SK-N-SH (cell line): ENCODE data around the gene PTPRF. TPM values are rescaled to one million over a fixed set of nuclear protein-coding genes. Genes with fewer than 3 reads are reported as not detected.

Experiments
- CTCF ChIA-PET: fragments of 300-600, 350-600 bp; formaldehyde crosslinking; extraction: SDS; loops from one replicate; lab custom pipeline; 2021; lab: Yijun Ruan, JAX
- POLR2A ChIA-PET: fragments of 350-600 bp; sonication (Branson Sonifier 250); formaldehyde crosslinking; extraction: SDS; loops from one replicate; lab custom pipeline; 2020; ENCODE audit warnings: antibody characterized with exemption, inconsistent platforms; lab: Yijun Ruan, JAX
- DNase-seq: peaks from one replicate; pipeline ENCODE4 v3.0.0; 2012
- H2AFZ ChIP-seq: fragments of 200-600 bp; sonication (generic); 2 replicates; pipeline ENCODE4 v1.8.1; 2016; ENCODE audit warnings: antibody characterized with exemption, mild to moderate bottlenecking, low read depth
- H3F3A ChIP-seq: fragments of 200-600 bp; sonication (generic); replicated peaks from 2 replicates; pipeline ENCODE3; 2016; ENCODE audit warnings: antibody characterized with exemption, mild to moderate bottlenecking; ENCODE audit not compliant: insufficient read depth
- H3K27ac ChIP-seq, 2 experiments: fragments of 200-500 bp in 1 of 2; fragments of 200-600 bp in 1 of 2; sonication (Bioruptor generic) in 1 of 2; sonication (generic), shearing (Covaris generic) in 1 of 2; 2 replicates each; pipeline versions ENCODE4 v1.5.1 to v1.6.1; 2014 to 2016; ENCODE audit warnings: low read depth in 2 of 2, inconsistent platforms in 1 of 2, low read length in 1 of 2, mild to moderate bottlenecking in 1 of 2, mixed read lengths in 1 of 2
- H3K27me3 ChIP-seq: fragments of 200-600 bp; sonication (generic), shearing (Covaris generic); 2 replicates; pipeline ENCODE4 v1.6.1; 2016; ENCODE audit warnings: mixed run types; ENCODE audit not compliant: insufficient read depth
- H3K36me3 ChIP-seq, 2 experiments: fragments of 200-500 bp in 1 of 2; fragments of 200-600 bp in 1 of 2; sonication (Bioruptor generic) in 1 of 2; sonication (generic) in 1 of 2; replicated peaks in 1 of 2; 2 replicates each; pipeline versions ENCODE3 to v1.5.1; 2014 to 2016; ENCODE audit warnings: low read length in 1 of 2, mild to moderate bottlenecking in 1 of 2; ENCODE audit not compliant: insufficient read depth in 2 of 2, control insufficient read depth in 1 of 2
- H3K4me1 ChIP-seq, 2 experiments: fragments of 200-500 bp in 1 of 2; fragments of 200-600 bp in 1 of 2; sonication (Bioruptor generic) in 1 of 2; sonication (generic), shearing (Covaris generic) in 1 of 2; 2 replicates each; pipeline versions ENCODE4 v1.5.1 to v1.6.1; 2014 to 2016; ENCODE audit warnings: low read depth in 1 of 2, low read length in 1 of 2, mixed run types in 1 of 2; ENCODE audit not compliant: insufficient read depth in 2 of 2, control insufficient read depth in 1 of 2
- H3K4me2 ChIP-seq: fragments of 200-600 bp; sonication (generic), shearing (Covaris generic); 2 replicates; pipeline ENCODE4 v1.6.1; 2017; ENCODE audit warnings: mixed run types
- H3K4me3 ChIP-seq, 2 experiments: fragments of 200-500 bp in 1 of 2; fragments of 200-600 bp in 1 of 2; sonication (Bioruptor generic) in 1 of 2; sonication (generic), shearing (Covaris generic) in 1 of 2; 2 replicates each; pipeline versions ENCODE4 v1.5.1 to v1.8.1; 2014 to 2016; ENCODE audit warnings: low read depth in 2 of 2, inconsistent platforms in 1 of 2, low read length in 1 of 2, mild to moderate bottlenecking in 1 of 2, mixed read lengths in 1 of 2, moderate library complexity in 1 of 2
- H3K79me2 ChIP-seq: fragments of 200-600 bp; sonication (generic); 2 replicates; pipeline ENCODE4 v1.8.1; 2017; ENCODE audit warnings: mild to moderate bottlenecking; ENCODE audit not compliant: insufficient read depth
- H3K9ac ChIP-seq: fragments of 200-600 bp; sonication (generic); 2 replicates; pipeline ENCODE4 v1.6.1; 2017; ENCODE audit warnings: mixed run types
- H3K9me2 ChIP-seq: fragments of 200-600 bp; sonication (generic); 2 replicates; pipeline ENCODE4 v1.6.1; 2017; ENCODE audit warnings: mixed run types
- H3K9me3 ChIP-seq: fragments of 200-600 bp; sonication (generic); 2 replicates; pipeline ENCODE4 v1.6.1; 2017; ENCODE audit warnings: mixed run types, mild to moderate bottlenecking, moderate library complexity
- H4K20me1 ChIP-seq: fragments of 200-600 bp; sonication (generic); 2 replicates; pipeline ENCODE4 v1.6.1; 2017; ENCODE audit warnings: mild to moderate bottlenecking, mixed run types; ENCODE audit not compliant: insufficient read depth
- FOXJ3 ChIP-seq: sonication (generic); formaldehyde crosslinking; IDR thresholded peaks from 2 replicates; pipeline ENCODE4 v1.5.1; 2020; ENCODE audit warnings: mild to moderate bottlenecking, missing genetic modification reagents
- JUND ChIP-seq: IDR thresholded peaks from 2 replicates; pipeline ENCODE4 v1.4.0; 2012
- NRF1 ChIP-seq: IDR thresholded peaks from 2 replicates; pipeline ENCODE4 v1.6.1; 2012; ENCODE audit warnings: low read depth, mild to moderate bottlenecking, low read length
- RXRA ChIP-seq: IDR thresholded peaks from 2 replicates; pipeline ENCODE4 v1.4.0; 2012; ENCODE audit warnings: low read depth, mild to moderate bottlenecking, borderline replicate concordance
- SIN3A ChIP-seq: IDR thresholded peaks from 2 replicates; pipeline ENCODE4 v1.6.1; 2012; ENCODE audit warnings: low read depth, mild to moderate bottlenecking, low read length, moderate library complexity, borderline replicate concordance
- YY1 ChIP-seq: IDR thresholded peaks from 2 replicates; pipeline ENCODE4 v1.4.0; 2012; ENCODE audit warnings: low read depth, mild to moderate bottlenecking
- WGBS: methylation state at CpG from one replicate; pipeline ENCODE4 v1.1.6; 2017; ENCODE audit warnings: low lambda C conversion rate; 5-methylcytosine and 5-hydroxymethylcytosine counted together
- polyA plus RNA-seq, 3 experiments: library from polyadenylated mRNA; depleted of rRNA; stranded (reverse); fragments of >200 nt; gene quantifications; 2 replicates each; pipeline ENCODE4 v1.2.3, GENCODE V29; 2012
- TF ChIP-seq, protein P1 (sequence below): IDR thresholded peaks from 2 replicates; pipeline ENCODE4 v1.4.0; 2012; ENCODE audit warnings: low read depth, borderline replicate concordance

The PTPRF gene
- polyA plus RNA-seq, 1 of the 3 experiments (the other 2 are of a cell fraction) = 72.7 TPM

DNA sequence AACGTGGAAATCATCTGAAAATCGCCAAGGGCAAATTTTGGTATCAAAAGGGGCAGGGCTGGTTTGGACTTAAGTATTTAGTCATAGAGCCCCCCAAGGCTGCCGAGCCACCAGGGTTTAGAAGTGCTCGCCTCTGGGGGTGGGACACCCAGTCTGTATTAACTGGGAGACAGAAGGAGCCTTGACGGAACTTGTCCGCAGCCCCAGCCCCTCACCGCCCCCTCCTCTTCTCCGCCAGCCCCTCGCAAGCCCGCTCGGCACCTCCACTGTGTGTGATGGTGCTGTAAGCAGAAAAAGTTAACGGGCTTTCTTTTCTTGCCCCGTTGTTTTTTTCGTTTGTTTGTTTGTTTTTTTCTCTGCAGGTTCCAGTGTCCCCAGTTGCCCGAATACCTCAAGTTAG is 81.7 kb downstream of the PTPRF start:
- TF ChIP-seq RXRA = no peak
- no peak for TF ChIP-seq JUND
- TF ChIP-seq YY1 = no peak
- no peaks in the 10 kb centered on the region for H3K27me3 ChIP-seq
- H3K9me3 ChIP-seq = no peaks in the 10 kb centered on the region
- H3K79me2 ChIP-seq = no peaks in the 10 kb centered on the region
- H3K4me1 ChIP-seq = no peaks in the 10 kb centered on the region; a peak in 1 of 4 replicates
- ChIA-PET CTCF (no interaction called here), POLR2A (no interaction called here)
- H3K9ac ChIP-seq = no peak overlapping the region
- WGBS = 91% methylated on average over 13 of the region's 15 CpGs
- H3F3A ChIP-seq = no peaks in the 10 kb centered on the region
- no peaks in the 10 kb centered on the region for H4K20me1 ChIP-seq
- H3K9me2 ChIP-seq = no peaks in the 10 kb centered on the region
- H2AFZ ChIP-seq = no peak overlapping the region
- H3K4me2 ChIP-seq = no peak overlapping the region
- H3K36me3 ChIP-seq = peaks cover 8 to 36% of the 10 kb centered on the region in 2 experiments
- no peak overlapping the region for H3K4me3 ChIP-seq
- H3K27ac ChIP-seq = no peak overlapping the region
- DNase-seq = no peak

DNA sequence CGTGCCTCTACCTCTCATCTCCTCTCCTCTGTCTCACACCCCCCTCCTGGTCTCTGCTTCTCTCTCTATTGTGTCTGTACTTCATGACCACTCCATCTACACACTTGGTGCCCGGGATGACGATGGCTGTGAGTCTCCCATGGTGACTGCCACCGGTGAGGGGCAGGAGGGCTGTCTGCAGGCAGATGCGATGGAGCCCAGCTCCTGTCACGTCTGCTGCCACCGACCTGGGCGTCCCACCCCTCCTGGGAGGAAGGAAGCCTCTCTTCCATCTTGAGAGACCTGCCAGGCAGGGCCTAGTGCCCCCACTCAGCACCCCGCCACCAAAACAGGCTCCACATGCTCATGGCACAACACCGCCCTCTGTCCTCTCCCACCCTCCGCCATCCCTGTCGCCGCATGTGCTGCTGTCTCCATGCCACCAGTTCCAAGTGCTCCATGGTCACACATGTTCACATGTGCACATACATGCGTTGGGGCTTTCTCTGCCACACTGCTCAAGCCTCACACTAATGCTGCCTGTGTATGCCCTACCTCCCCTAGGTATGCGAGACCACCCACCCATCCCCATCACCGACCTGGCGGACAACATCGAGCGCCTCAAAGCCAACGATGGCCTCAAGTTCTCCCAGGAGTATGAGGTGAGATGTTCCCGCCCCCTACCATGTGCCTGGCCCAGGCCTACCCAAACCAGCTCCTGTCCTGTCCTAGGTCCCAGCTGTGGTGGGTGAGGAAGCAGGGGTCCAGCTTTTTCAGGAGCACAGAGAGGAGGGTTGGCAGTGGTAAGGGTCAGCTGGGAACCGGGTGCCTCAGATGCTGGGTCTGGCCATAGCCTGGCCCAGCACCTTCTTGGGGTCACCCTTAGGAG is 82.6 kb downstream of the PTPRF start:
- CTCF ChIA-PET = no interaction called here
- H3K9me3 ChIP-seq = no peaks in the 10 kb centered on the region
- 90% methylated on average over 16 of the region's 22 CpGs for WGBS
- H3K4me2 ChIP-seq = no peak overlapping the region
- peaks cover 0 to 4% of the 10 kb centered on the region in 2 experiments; a peak in 1 of 4 replicates for H3K4me1 ChIP-seq
- no peak overlapping the region for H3K4me3 ChIP-seq
- H3K27ac ChIP-seq = no peak overlapping the region
- H2AFZ ChIP-seq = no peak overlapping the region
- no peaks in the 10 kb centered on the region for H4K20me1 ChIP-seq
- no peaks in the 10 kb centered on the region for H3K9me2 ChIP-seq
- DNase-seq = no peak
- H3K9ac ChIP-seq = no peak overlapping the region
- no peak for TF ChIP-seq SIN3A
- POLR2A ChIA-PET = no interaction called here
- no peaks in the 10 kb centered on the region for H3K79me2 ChIP-seq
- H3K27me3 ChIP-seq = no peaks in the 10 kb centered on the region
- no peaks in the 10 kb centered on the region for H3F3A ChIP-seq
- peaks cover 11 to 34% of the 10 kb centered on the region in 2 experiments for H3K36me3 ChIP-seq

DNA sequence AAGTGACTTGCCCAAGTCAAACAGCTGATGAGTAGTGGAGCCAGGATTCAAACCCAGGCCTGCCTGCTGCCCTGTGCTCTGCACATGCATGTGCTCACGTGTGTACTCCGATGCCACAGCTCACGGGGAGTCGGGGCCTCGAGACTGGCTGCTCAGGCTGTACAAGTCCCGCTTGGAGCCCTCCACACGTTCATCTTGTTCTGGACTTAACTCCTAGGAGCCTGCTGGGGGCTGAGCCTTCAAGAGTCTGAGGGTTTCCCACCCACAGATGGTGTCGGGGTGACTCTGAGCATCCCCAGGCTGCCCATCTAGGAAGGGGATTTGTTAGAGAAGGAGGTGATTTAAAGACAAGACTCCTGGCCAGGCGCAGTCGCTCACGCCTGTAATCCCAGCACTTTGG is 83.5 kb downstream of the PTPRF start:
- no peaks in the 10 kb centered on the region for H3K27me3 ChIP-seq
- H3K9ac ChIP-seq = no peak overlapping the region
- no peak for DNase-seq
- ChIA-PET CTCF (interaction anchor here (1.2 kb wide), 1 partner anchor 388 kb away, joined by 3 read pairs; no protein-coding TSS in a partner anchor), POLR2A (no interaction called here)
- no peaks in the 10 kb centered on the region for H3F3A ChIP-seq
- no peaks in the 10 kb centered on the region for H4K20me1 ChIP-seq
- H3K9me3 ChIP-seq = no peaks in the 10 kb centered on the region
- H3K79me2 ChIP-seq = no peaks in the 10 kb centered on the region
- peaks cover 11 to 30% of the 10 kb centered on the region in 2 experiments for H3K36me3 ChIP-seq
- H3K4me3 ChIP-seq = no peak overlapping the region
- no peak overlapping the region for H3K4me2 ChIP-seq
- no peak overlapping the region for H2AFZ ChIP-seq
- WGBS = 90% methylated on average over 2 of the region's 11 CpGs
- no peaks in the 10 kb centered on the region for H3K9me2 ChIP-seq
- TF ChIP-seq YY1 = no peak
- no peak for TF ChIP-seq FOXJ3 (CRISPR knock-in tag)
- TF ChIP-seq, protein P1, sequence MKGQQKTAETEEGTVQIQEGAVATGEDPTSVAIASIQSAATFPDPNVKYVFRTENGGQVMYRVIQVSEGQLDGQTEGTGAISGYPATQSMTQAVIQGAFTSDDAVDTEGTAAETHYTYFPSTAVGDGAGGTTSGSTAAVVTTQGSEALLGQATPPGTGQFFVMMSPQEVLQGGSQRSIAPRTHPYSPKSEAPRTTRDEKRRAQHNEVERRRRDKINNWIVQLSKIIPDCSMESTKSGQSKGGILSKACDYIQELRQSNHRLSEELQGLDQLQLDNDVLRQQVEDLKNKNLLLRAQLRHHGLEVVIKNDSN = no peak
- no peak for TF ChIP-seq NRF1
- H3K4me1 ChIP-seq = peaks cover 0 to 8% of the 10 kb centered on the region in 2 experiments; a peak in 1 of 4 replicates
- H3K27ac ChIP-seq = no peak overlapping the region
